Thyroid gland (tissue), 4 donors: ENCODE results near the gene LHFPL4.

Experiments
- CTCF ChIP-seq, 6 experiments: fragments of 200-600 bp in 3 of 6; fragments of 450-650 bp in 3 of 6; sonication (generic) in 3 of 6; IDR thresholded peaks; one replicate each; pipeline ENCODE4 v1.5.1; 2016 to 2019; ENCODE audit warnings: antibody characterized with exemption in 6 of 6, mild to moderate bottlenecking in 2 of 6, inconsistent platforms in 1 of 6, moderate library complexity in 1 of 6
- POLR2A ChIP-seq, 2 donors: fragments of 450-650 bp; IDR thresholded peaks; one replicate each; pipeline ENCODE4 v1.6.1; 2017; ENCODE audit warnings: antibody characterized with exemption in 2 of 2, mild to moderate bottlenecking in 2 of 2, moderate library complexity in 1 of 2

- TF ChIP-seq POLR2A (IDR thresholded peaks at IDR 0.05) (no peak), CTCF (IDR thresholded peaks at IDR 0.05) (no peak)
These were observed 29.7 kb upstream of the LHFPL4 start for GRCh38 chr3:9583371-9583770.
